Tibial nerve (tissue), 4 donors: Measurements from ENCODE around the gene JADE2.

Experiments
- EP300 ChIP-seq, 2 donors: sonication (generic); formaldehyde crosslinking; IDR thresholded peaks; one replicate each; pipeline ENCODE4 v1.6.1; 2017; ENCODE audit warnings: antibody characterized with exemption in 2 of 2, mild to moderate bottlenecking in 1 of 2
- POLR2A ChIP-seq, 2 donors: fragments of 450-650 bp; IDR thresholded peaks; one replicate each; pipeline ENCODE4 v1.6.1; 2017; ENCODE audit warnings: antibody characterized with exemption in 2 of 2, mild to moderate bottlenecking in 2 of 2, moderate library complexity in 2 of 2
- TF ChIP-seq, protein P1 (sequence below), 5 experiments: fragments of 200-600 bp in 3 of 5; fragments of 450-650 bp in 2 of 5; sonication (generic) in 3 of 5; IDR thresholded peaks; one replicate each; pipeline ENCODE4 v1.5.1; 2016 to 2019; ENCODE audit warnings: antibody characterized with exemption in 5 of 5, mild to moderate bottlenecking in 3 of 5, moderate library complexity in 2 of 5

DNA sequence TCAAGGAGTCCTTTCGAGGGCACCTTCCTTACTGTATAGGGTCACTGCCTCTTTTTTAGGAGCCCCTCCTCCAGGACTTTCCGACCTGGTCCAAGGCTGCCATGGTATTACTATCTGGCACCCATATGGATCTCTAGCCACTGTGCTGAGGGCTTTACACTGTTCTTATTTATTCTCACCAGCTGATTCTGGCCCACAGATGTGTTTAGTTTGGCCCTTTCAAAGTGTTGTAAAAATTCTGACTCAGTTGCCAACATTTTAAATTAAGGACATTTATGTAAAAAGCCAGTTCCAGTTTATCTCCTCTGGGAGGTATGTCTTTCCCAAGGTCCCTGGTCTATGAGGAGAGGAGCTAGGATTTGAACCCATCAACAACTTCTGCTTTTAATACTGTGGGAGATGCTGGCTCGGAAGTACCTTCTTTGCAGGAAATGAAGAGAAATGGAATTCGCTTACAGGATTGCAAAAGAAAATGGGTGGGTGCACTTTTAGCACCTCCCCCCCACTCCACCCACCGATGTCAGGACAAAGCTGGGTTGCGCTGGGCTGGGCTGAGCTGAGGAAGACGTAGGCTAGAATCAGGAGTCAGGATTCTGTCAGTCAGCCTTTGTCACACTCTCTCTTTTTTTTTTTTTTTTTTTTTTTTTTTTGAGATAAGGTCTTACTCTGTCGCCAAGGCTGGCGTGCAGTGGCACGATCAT lies 7.8 kb downstream of the JADE2 start:
- TF ChIP-seq, protein P1, sequence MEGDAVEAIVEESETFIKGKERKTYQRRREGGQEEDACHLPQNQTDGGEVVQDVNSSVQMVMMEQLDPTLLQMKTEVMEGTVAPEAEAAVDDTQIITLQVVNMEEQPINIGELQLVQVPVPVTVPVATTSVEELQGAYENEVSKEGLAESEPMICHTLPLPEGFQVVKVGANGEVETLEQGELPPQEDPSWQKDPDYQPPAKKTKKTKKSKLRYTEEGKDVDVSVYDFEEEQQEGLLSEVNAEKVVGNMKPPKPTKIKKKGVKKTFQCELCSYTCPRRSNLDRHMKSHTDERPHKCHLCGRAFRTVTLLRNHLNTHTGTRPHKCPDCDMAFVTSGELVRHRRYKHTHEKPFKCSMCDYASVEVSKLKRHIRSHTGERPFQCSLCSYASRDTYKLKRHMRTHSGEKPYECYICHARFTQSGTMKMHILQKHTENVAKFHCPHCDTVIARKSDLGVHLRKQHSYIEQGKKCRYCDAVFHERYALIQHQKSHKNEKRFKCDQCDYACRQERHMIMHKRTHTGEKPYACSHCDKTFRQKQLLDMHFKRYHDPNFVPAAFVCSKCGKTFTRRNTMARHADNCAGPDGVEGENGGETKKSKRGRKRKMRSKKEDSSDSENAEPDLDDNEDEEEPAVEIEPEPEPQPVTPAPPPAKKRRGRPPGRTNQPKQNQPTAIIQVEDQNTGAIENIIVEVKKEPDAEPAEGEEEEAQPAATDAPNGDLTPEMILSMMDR (IDR thresholded peaks at IDR 0.05): no peak
- TF ChIP-seq EP300 (IDR thresholded peaks at IDR 0.05) (peak in 1 of 2 donors; percentile 71), POLR2A (IDR thresholded peaks at IDR 0.05) (no peak)
